Esophagus muscularis mucosa (tissue), 4 donors: Measurements from ENCODE around the gene SNRNP48.

Experiments used
- EP300 ChIP-seq: sonication (generic); formaldehyde crosslinking; IDR thresholded peaks from one replicate; pipeline ENCODE4 v1.6.1; 2017; ENCODE audit warnings: antibody characterized with exemption
- POLR2A ChIP-seq: fragments of 450-650 bp; IDR thresholded peaks from one replicate; pipeline ENCODE4 v1.6.1; 2017; ENCODE audit warnings: antibody characterized with exemption, moderate library complexity, mild to moderate bottlenecking, low read depth
- TF ChIP-seq, protein P1 (sequence below), 3 experiments: fragments of 200-600 bp in 2 of 3; fragments of 450-650 bp in 1 of 3; sonication (generic) in 2 of 3; IDR thresholded peaks; one replicate each; pipeline ENCODE4 v1.5.1; 2017 to 2019; ENCODE audit warnings: antibody characterized with exemption in 3 of 3, mild to moderate bottlenecking in 2 of 3, moderate library complexity in 1 of 3

DNA sequence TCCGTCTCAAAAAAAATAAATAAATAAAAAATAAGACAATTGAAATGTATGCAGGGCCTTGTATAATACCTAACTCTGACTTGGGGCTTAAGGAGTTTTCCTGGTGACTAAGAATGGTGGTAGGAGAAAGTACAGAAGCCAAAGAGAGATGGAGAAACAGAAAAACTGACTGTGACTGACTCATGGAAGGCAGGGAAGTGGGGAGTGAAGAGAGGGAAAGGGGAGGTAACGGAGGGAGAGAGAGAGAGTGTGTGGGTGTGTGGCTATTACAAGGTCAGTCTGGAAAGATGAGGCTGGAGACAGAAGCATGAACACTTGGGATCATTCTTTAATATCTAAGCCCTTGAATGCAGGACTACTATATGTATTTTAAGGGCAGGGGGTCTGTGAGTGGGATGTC, 38.5 kb downstream of the SNRNP48 start:
- TF ChIP-seq, protein P1, sequence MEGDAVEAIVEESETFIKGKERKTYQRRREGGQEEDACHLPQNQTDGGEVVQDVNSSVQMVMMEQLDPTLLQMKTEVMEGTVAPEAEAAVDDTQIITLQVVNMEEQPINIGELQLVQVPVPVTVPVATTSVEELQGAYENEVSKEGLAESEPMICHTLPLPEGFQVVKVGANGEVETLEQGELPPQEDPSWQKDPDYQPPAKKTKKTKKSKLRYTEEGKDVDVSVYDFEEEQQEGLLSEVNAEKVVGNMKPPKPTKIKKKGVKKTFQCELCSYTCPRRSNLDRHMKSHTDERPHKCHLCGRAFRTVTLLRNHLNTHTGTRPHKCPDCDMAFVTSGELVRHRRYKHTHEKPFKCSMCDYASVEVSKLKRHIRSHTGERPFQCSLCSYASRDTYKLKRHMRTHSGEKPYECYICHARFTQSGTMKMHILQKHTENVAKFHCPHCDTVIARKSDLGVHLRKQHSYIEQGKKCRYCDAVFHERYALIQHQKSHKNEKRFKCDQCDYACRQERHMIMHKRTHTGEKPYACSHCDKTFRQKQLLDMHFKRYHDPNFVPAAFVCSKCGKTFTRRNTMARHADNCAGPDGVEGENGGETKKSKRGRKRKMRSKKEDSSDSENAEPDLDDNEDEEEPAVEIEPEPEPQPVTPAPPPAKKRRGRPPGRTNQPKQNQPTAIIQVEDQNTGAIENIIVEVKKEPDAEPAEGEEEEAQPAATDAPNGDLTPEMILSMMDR (IDR thresholded peaks at IDR 0.05), result no peak
- TF ChIP-seq POLR2A (no peak), EP300 (no peak)
